ENCODE results near the gene TMC8.

The TMC8 gene

DNA sequence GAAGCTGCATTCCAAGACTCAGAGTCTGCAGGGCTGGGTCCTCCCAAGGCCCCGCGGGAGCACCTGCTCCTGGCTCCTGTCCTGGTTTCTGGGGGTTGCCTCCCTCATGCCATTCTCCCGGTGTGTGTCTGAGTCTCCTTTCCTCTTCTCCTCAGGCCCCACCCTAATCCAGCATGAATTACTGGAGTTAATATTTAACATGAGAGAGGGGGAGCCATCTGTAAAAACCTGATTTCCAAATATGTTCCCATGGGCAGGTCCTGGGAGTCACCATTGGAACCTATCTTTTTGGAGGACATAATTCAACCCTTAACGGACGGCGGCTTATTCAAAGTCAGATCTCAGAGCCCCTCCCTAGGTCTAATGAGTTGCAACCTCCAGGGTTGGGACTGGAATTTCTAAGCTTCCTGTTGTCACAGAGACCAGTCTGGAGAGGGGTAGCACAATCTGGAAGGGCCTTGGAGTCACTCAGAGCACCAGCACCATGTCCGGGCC lies 21.0 kb downstream of the TMC8 start:
- Histone ChIP-seq H3K9me3 (ENCODE audit: control insufficient read depth, insufficient read depth, low read depth, low read length) (no peaks in the 10 kb centered on the region), H3K36me3 (ENCODE audit: control insufficient read depth in 2 of 2, insufficient read depth in 1 of 2, low read length in 2 of 2) (no peaks in the 10 kb centered on the region), H3K4me1 (ENCODE audit: control insufficient read depth, insufficient read depth, low read length) (no peaks in the 10 kb centered on the region), H3K27ac (ENCODE audit: extremely low read depth, low read depth, low read length) (no peak overlapping the region), H3K4me3 (ENCODE audit: low read depth, low read length) (no peak overlapping the region)
- CTCF ChIA-PET, result interaction anchor here (0.7 to 3.5 kb wide), 6 partner anchors 10 to 36 kb away, joined by 4 to 11 read pairs (median 5); no protein-coding TSS in a partner anchor
- TF ChIP-seq ZNF274 (IDR thresholded peaks at IDR 0.05; ENCODE audit: low read length), result no peak
- TF ChIP-seq ZNF274 (tag by site-specific recombination; IDR thresholded peaks at IDR 0.05; ENCODE audit: borderline replicate concordance), result no peak
- no peak for TF ChIP-seq ZNF211 (tag by site-specific recombination; IDR thresholded peaks at IDR 0.05; ENCODE audit: low read depth)
- TF ChIP-seq ZNF529 (tag by site-specific recombination; IDR thresholded peaks at IDR 0.05; ENCODE audit: insufficient replicate concordance), result no peak
- TF ChIP-seq, protein P1, sequence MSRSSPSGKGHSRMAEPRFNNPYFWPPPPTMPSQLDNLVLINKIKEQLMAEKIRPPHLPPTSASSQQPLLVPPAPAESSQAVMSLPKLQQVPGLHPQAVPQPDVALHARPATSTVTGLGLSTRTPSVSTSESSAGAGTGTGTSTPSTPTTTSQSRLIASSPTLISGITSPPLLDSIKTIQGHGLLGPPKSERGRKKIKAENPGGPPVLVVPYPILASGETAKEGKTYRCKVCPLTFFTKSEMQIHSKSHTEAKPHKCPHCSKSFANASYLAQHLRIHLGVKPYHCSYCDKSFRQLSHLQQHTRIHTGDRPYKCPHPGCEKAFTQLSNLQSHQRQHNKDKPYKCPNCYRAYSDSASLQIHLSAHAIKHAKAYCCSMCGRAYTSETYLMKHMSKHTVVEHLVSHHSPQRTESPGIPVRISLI (tag by site-specific recombination; IDR thresholded peaks at IDR 0.05), result no peak
- no peak for TF ChIP-seq ZSCAN30 (tag by site-specific recombination; IDR thresholded peaks at IDR 0.05)
- TF ChIP-seq ZNF791 (tag by site-specific recombination; IDR thresholded peaks at IDR 0.05), result no peak
- TF ChIP-seq REPIN1 (tag by site-specific recombination; IDR thresholded peaks at IDR 0.05; ENCODE audit: low read depth), result no peak
- no peak for TF ChIP-seq ZNF514 (tag by site-specific recombination; IDR thresholded peaks at IDR 0.05)
- TF ChIP-seq ZNF335 (tag by site-specific recombination; conservative IDR thresholded peaks at IDR 0.05), result peak; percentile 59
- TF ChIP-seq, protein P2, sequence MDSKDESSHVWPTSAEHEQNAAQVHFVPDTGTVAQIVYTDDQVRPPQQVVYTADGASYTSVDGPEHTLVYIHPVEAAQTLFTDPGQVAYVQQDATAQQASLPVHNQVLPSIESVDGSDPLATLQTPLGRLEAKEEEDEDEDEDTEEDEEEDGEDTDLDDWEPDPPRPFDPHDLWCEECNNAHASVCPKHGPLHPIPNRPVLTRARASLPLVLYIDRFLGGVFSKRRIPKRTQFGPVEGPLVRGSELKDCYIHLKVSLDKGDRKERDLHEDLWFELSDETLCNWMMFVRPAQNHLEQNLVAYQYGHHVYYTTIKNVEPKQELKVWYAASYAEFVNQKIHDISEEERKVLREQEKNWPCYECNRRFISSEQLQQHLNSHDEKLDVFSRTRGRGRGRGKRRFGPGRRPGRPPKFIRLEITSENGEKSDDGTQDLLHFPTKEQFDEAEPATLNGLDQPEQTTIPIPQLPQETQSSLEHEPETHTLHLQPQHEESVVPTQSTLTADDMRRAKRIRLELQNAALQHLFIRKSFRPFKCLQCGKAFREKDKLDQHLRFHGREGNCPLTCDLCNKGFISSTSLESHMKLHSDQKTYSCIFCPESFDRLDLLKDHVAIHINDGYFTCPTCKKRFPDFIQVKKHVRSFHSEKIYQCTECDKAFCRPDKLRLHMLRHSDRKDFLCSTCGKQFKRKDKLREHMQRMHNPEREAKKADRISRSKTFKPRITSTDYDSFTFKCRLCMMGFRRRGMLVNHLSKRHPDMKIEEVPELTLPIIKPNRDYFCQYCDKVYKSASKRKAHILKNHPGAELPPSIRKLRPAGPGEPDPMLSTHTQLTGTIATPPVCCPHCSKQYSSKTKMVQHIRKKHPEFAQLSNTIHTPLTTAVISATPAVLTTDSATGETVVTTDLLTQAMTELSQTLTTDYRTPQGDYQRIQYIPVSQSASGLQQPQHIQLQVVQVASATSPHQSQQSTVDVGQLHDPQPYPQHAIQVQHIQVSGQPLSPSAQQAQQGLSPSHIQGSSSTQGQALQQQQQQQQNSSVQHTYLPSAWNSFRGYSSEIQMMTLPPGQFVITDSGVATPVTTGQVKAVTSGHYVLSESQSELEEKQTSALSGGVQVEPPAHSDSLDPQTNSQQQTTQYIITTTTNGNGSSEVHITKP (tag by site-specific recombination; IDR thresholded peaks at IDR 0.05), result peak; percentile 32; the same call in 1 of the 2 replicates
- no peak for TF ChIP-seq ZNF747 (tag by site-specific recombination; IDR thresholded peaks at IDR 0.05)
- POLR2A ChIA-PET, result interaction anchor here (0.6 to 0.7 kb wide), 2 partner anchors 25 to 402 kb away, joined by 3 to 9 read pairs; no protein-coding TSS in a partner anchor

DNA sequence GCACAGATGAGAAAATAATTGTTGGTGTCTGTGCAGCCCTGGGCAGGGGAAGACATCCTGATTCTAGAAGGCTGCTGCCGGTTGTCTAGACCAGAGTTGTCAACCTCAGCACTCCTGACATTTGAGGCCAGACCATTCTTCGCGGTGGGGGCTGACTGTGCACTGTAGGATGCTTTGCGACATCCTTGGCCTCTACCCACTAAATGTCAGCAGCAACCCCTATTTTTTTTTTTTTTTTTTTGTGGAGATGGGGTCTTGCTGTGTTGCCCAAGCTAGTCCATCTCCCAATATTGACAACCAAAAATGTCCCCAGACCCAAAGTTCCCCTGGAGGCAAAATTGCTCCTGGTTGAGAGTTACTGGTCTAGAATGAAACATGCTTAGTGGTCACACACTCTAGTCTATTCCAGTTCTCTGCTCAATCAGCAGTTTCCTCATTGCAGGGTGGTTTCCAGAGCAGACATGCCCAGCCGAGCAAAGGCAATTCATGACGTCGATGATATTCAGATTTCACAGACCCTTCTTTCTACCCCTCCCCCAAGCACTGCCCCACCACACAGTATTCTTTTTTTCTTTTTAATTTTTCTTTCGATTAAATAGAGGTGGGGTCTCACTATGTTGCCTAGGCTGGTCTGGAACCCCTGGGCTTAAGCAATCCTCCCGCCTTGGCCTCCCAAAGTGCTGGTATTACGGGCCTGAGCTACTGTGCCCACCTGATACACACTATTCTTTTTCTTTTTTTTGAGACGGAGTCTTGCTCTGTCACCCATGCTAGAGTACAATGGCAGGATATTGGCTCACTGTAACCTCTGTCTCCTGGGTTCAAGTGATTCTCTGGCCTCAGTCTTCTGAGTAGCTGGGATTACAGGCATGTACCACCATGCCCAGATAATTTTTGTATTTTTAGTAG lies 24.6 kb downstream of the TMC8 start:
- no peak overlapping the region for H3K4me3 ChIP-seq (ENCODE audit: low read depth, low read length)
- no peaks in the 10 kb centered on the region for H3K9me3 ChIP-seq (ENCODE audit: control insufficient read depth, insufficient read depth, low read depth, low read length)
- no peaks in the 10 kb centered on the region for H3K36me3 ChIP-seq (ENCODE audit: control insufficient read depth in 2 of 2, insufficient read depth in 1 of 2, low read length in 2 of 2)
- H3K4me1 ChIP-seq (ENCODE audit: control insufficient read depth, insufficient read depth, low read length), result no peaks in the 10 kb centered on the region
- TF ChIP-seq KLF9 (tag by site-specific recombination; IDR thresholded peaks at IDR 0.05; ENCODE audit: low read depth) (no peak), ZBTB17 (tag by site-specific recombination; IDR thresholded peaks at IDR 0.05) (peak; percentile 88), ZNF571 (tag by site-specific recombination; IDR thresholded peaks at IDR 0.05) (no peak), ZNF121 (tag by site-specific recombination; IDR thresholded peaks at IDR 0.05) (0 out of 2 replicates have a peak, but pooled peaks have one; percentile 27), ZNF169 (tag by site-specific recombination; IDR thresholded peaks at IDR 0.05) (no peak), ZNF433 (tag by site-specific recombination; IDR thresholded peaks at IDR 0.05; ENCODE audit: low read depth) (no peak)
- TF ChIP-seq, protein P2 (tag by site-specific recombination; IDR thresholded peaks at IDR 0.05), result peak; percentile 97
- POLR2A ChIA-PET, result interaction anchor here (1.0 kb wide), 1 partner anchor 15 kb away, joined by 4 read pairs; no protein-coding TSS in a partner anchor
- no peak overlapping the region for H3K27ac ChIP-seq (ENCODE audit: extremely low read depth, low read depth, low read length)
- CTCF ChIA-PET, result interaction anchor here (1.2 kb wide), 1 partner anchor 19 kb away, joined by 3 read pairs; no protein-coding TSS in a partner anchor
